ENCODE measurements around the gene PALLD. TPM values are rescaled to one million over a fixed set of nuclear protein-coding genes. Genes with fewer than 3 reads are reported as not detected.

PALLD gene
- total RNA-seq, 1 experiment from 2014 or later = 9.0 TPM

DNA sequence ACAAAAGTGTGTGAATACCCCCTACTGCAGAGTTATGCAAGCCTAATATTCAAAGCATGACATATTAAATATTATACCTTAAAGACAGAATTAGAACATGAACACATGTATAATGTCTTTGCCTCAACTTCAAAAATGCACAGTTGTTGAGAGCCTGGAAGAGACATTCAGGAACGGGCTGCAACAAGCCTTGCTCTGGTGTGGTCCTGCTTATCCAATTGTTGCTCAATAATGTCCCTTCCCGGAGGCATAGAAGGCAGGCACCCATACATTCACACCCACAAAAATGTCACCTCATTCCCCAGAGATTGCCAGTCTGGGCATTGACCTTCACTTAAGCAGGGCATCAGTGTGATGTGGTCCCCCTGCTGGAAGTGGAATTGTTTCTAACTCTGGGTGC is 274.4 kb downstream of the PALLD start:
- Histone ChIP-seq H3K27me3 (ENCODE audit: control insufficient read depth, insufficient read depth, low read length) (no peaks in the 10 kb centered on the region), H3K36me3 (replicated peaks; ENCODE audit: control insufficient read depth, insufficient read depth, low read length) (no peaks in the 10 kb centered on the region), H3K4me3 (ENCODE audit: insufficient read depth, low read depth, low read length) (no peak overlapping the region)
- no peak for DNase-seq

GRCh38 chr4:168773388-168774195 is 276.7 kb downstream of the PALLD start:
- Histone ChIP-seq H3K27me3 (ENCODE audit: control insufficient read depth, insufficient read depth, low read length) (no peaks in the 10 kb centered on the region), H3K4me3 (ENCODE audit: insufficient read depth, low read depth, low read length) (no peak overlapping the region)
- DNase-seq = no peak

GRCh38 chr4:168776382-168776781 is 279.5 kb downstream of the PALLD start:
- H3K4me3 ChIP-seq (ENCODE audit: insufficient read depth, low read depth, low read length) = no peak overlapping the region
- no peak for DNase-seq
- H3K36me3 ChIP-seq (replicated peaks; ENCODE audit: control insufficient read depth, insufficient read depth, low read length) = no peaks in the 10 kb centered on the region
- no peaks in the 10 kb centered on the region for H3K27me3 ChIP-seq (ENCODE audit: control insufficient read depth, insufficient read depth, low read length)

More at GRCh38 chr4:168773388-168774195, 276.7 kb downstream of the PALLD start:
- H3K36me3 ChIP-seq (replicated peaks; ENCODE audit: control insufficient read depth, insufficient read depth, low read length) = no peaks in the 10 kb centered on the region

DNA sequence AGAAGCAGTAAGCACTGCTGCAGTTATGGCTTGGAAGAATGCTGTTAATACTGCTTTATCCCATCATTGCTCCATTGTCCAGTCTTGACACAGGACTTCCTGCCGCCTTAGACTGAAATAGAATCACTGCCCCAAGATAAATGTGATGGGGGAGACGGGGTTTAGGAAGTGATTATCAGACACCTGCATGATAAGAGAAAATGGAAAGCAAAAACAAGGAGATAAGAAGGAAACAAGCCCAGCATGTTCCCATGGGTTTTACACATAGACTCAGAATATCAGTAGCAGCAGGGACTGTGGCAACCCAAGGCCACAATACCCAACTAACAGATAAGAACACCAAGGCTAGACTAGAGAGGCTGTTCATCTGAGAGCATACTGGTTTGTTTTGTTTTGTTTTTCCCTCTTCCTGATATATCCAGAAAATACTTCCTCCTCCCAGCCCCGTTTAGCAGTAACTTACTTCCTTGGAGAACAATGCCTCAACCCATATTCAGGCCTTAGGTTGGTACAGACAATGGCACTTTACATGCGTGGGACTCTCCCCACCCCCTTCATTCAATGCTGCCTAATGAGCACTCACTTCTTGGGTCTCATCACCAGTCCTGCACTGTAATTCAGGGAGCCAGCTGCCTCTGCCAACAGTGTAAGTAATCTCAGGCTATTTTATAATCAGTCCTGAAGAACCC is 280.6 kb downstream of the PALLD start:
- Histone ChIP-seq H3K36me3 (replicated peaks; ENCODE audit: control insufficient read depth, insufficient read depth, low read length) (no peaks in the 10 kb centered on the region), H3K27me3 (ENCODE audit: control insufficient read depth, insufficient read depth, low read length) (no peaks in the 10 kb centered on the region), H3K4me3 (ENCODE audit: insufficient read depth, low read depth, low read length) (no peak overlapping the region)
- DNase-seq = no peak

- no peaks in the 10 kb centered on the region for H3K36me3 ChIP-seq (replicated peaks; ENCODE audit: control insufficient read depth, insufficient read depth, low read length)
- H3K27me3 ChIP-seq (ENCODE audit: control insufficient read depth, insufficient read depth, low read length) = no peaks in the 10 kb centered on the region
- DNase-seq = no peak
- no peak overlapping the region for H3K4me3 ChIP-seq (ENCODE audit: insufficient read depth, low read depth, low read length)
These were observed 284.5 kb downstream of the PALLD start for GRCh38 chr4:168781341-168781740.

DNA sequence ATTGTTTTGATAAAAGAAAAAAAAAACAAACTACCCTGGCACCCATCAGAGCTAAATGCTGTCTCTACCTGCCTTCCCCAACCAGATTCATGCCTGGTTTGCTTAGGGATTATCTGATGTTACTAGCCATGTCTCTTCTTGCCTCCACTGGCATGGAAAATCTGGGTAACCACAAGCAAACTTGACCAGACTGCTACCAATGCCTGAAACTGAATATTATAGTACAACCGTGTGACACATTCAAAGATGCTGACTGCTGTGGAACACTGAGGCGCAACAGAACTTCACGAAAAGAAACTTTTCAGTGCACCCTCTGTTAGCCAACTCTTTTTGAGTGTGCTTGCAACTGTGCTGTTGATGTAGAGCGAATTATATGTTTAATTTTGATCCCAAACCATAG is 285.1 kb downstream of the PALLD start:
- no peaks in the 10 kb centered on the region for H3K36me3 ChIP-seq (replicated peaks; ENCODE audit: control insufficient read depth, insufficient read depth, low read length)
- DNase-seq = no peak
- H3K4me3 ChIP-seq (ENCODE audit: insufficient read depth, low read depth, low read length) = no peak overlapping the region
- H3K27me3 ChIP-seq (ENCODE audit: control insufficient read depth, insufficient read depth, low read length) = no peaks in the 10 kb centered on the region

DNA sequence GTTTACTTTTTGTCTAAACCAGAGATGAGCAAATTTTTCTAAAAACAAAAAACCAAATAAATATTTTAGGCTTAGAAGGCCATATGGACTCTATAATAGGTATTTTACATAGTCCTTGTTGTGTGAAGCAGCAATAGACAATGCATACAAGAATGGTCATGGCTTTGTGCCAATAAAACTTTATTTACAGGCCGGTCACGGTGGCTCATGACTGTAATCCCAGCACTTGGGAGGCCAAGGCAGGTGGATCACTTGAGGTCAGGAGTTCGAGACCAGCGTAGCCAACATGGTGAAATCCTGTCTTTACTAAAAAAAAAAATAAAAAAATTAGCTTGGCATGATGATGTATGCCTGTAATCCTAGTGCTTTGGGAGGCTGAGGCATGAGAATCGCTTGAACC is 285.6 kb downstream of the PALLD start:
- H3K36me3 ChIP-seq (replicated peaks; ENCODE audit: control insufficient read depth, insufficient read depth, low read length) = no peaks in the 10 kb centered on the region
- DNase-seq = no peak

GRCh38 chr4:168784786-168785461 is 288.1 kb downstream of the PALLD start:
- DNase-seq = no peak
- H3K4me3 ChIP-seq (ENCODE audit: insufficient read depth, low read depth, low read length) = no peak overlapping the region
- H3K36me3 ChIP-seq (replicated peaks; ENCODE audit: control insufficient read depth, insufficient read depth, low read length) = no peaks in the 10 kb centered on the region
- no peaks in the 10 kb centered on the region for H3K27me3 ChIP-seq (ENCODE audit: control insufficient read depth, insufficient read depth, low read length)

More for the DNA sequence above, 285.6 kb downstream of the PALLD start:
- Histone ChIP-seq H3K4me3 (ENCODE audit: insufficient read depth, low read depth, low read length) (no peak overlapping the region), H3K27me3 (ENCODE audit: control insufficient read depth, insufficient read depth, low read length) (no peaks in the 10 kb centered on the region)

GRCh38 chr4:168787334-168787733 is 290.5 kb downstream of the PALLD start:
- no peak for DNase-seq
- no peaks in the 10 kb centered on the region for H3K27me3 ChIP-seq (ENCODE audit: control insufficient read depth, insufficient read depth, low read length)
- no peaks in the 10 kb centered on the region for H3K36me3 ChIP-seq (replicated peaks; ENCODE audit: control insufficient read depth, insufficient read depth, low read length)
- H3K4me3 ChIP-seq (ENCODE audit: insufficient read depth, low read depth, low read length) = no peak overlapping the region

DNA sequence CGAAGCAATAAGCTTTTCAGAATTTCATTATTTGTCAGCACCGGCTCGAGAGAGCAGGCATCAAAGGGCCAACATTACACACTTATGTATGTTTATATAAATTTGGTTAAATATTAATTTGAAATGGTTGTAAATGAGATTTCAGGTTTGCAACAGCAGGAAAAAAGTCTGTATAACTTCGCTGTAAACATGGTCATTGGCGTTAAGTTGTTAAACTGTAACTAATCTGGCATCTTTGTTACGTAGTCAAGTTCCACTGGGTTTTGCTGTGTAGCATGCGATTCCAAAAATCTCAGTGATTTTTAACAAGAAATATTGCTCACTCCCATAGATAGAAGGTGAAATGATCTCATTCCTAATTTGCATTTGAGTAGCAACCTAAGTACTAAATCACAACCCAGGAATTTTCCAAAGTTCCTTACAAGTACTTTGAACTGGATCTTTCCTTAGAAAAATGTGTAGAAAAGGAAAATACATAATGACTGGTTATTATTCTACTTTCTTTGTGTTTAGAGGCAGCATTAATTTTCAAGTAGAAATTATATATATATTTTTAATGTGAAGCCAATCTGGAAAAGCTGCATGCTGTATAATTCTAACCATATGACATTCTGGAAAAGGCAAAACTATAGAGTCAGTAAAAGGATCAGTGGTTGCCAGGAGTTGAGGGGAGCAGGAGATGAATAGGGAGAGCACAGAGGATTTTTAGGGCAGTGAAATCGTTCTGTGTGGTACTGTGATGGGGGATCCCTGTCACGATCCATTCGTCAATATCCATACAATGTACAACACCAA is 291.1 kb downstream of the PALLD start:
- no peaks in the 10 kb centered on the region for H3K27me3 ChIP-seq (ENCODE audit: control insufficient read depth, insufficient read depth, low read length)
- H3K4me3 ChIP-seq (ENCODE audit: insufficient read depth, low read depth, low read length) = no peak overlapping the region
- no peaks in the 10 kb centered on the region for H3K36me3 ChIP-seq (replicated peaks; ENCODE audit: control insufficient read depth, insufficient read depth, low read length)
- no peak for DNase-seq

DNA sequence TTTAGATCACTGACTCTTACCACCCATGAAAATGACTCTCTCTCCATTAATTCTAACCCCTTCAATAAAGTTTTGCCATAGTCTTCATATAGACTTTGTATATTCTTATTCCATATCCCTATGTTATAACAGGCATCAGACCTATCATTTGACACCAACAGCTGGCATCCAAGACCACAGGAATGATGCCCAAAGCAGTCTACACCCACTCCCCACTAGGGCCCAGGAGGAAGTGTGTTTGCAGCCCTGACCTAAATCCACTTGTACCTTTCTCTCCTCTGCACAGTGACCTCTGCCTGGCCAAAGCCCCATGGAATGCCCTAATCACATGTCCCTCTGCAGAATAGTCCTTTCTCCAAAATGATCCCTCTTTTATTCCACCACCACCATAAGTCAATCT is 294.0 kb downstream of the PALLD start:
- Histone ChIP-seq H3K4me3 (ENCODE audit: insufficient read depth, low read depth, low read length) (no peak overlapping the region), H3K27me3 (ENCODE audit: control insufficient read depth, insufficient read depth, low read length) (no peaks in the 10 kb centered on the region), H3K36me3 (replicated peaks; ENCODE audit: control insufficient read depth, insufficient read depth, low read length) (no peaks in the 10 kb centered on the region)
- no peak for DNase-seq

- no peak for DNase-seq
- Histone ChIP-seq H3K36me3 (replicated peaks; ENCODE audit: control insufficient read depth, insufficient read depth, low read length) (no peaks in the 10 kb centered on the region), H3K27me3 (ENCODE audit: control insufficient read depth, insufficient read depth, low read length) (no peaks in the 10 kb centered on the region), H3K4me3 (ENCODE audit: insufficient read depth, low read depth, low read length) (no peak overlapping the region)
These were observed 294.5 kb downstream of the PALLD start for GRCh38 chr4:168791376-168791775.

DNA sequence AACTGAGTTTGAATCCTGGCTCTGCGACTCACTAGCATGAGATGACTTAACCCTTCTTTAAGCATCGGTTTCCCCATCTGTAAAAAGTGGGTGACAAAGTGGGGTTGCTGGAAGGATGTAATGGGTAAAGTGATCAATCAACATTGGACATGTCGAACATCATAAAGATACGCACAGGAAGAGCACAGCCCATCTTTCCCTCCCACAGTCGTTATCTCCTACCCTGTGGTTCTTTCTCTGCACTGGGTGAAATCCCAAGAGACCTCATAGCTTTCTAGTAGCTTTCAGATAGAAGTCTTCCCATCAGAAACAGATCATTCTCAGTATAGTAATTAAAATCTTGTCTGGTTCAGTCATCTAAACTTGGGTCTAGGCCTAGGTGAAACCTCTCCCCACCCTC is 296.7 kb downstream of the PALLD start:
- H3K36me3 ChIP-seq (replicated peaks; ENCODE audit: control insufficient read depth, insufficient read depth, low read length) = no peaks in the 10 kb centered on the region
- DNase-seq = no peak
- H3K27me3 ChIP-seq (ENCODE audit: control insufficient read depth, insufficient read depth, low read length) = no peaks in the 10 kb centered on the region
- no peak overlapping the region for H3K4me3 ChIP-seq (ENCODE audit: insufficient read depth, low read depth, low read length)

- no peaks in the 10 kb centered on the region for H3K36me3 ChIP-seq (replicated peaks; ENCODE audit: control insufficient read depth, insufficient read depth, low read length)
- H3K27me3 ChIP-seq (ENCODE audit: control insufficient read depth, insufficient read depth, low read length) = no peaks in the 10 kb centered on the region
- H3K4me3 ChIP-seq (ENCODE audit: insufficient read depth, low read depth, low read length) = no peak overlapping the region
- no peak for DNase-seq
These were observed 297.3 kb downstream of the PALLD start for GRCh38 chr4:168794092-168794707.

Data from H7 (cell line).